H9 (cell line): ENCODE results near the gene ALAS1. TPM values are rescaled to one million over a fixed set of nuclear protein-coding genes. Genes with fewer than 3 reads are reported as not detected.
A peak's percentile ranks its signal among the peaks of the same experiment; 100 is the strongest.

Source experiments
- DNase-seq: peaks from one replicate; pipeline ENCODE4 v3.0.0-alpha.2; 2017
- H2AFZ ChIP-seq: one replicate; pipeline ENCODE4 v1.6.1; 2013; ENCODE audit warnings: mild to moderate bottlenecking, low read length, control low read depth, moderate library complexity
- H2AK5ac ChIP-seq: 2 replicates; pipeline ENCODE4 v1.6.1; 2013; ENCODE audit warnings: low read length, control low read depth, mixed read lengths; ENCODE audit not compliant: insufficient read length
- H2BK120ac ChIP-seq: one replicate; pipeline ENCODE4 v1.6.1; 2013; ENCODE audit warnings: low read depth, mild to moderate bottlenecking, low read length, control low read depth, inconsistent platforms; ENCODE audit not compliant: poor library complexity, severe bottlenecking
- H2BK12ac ChIP-seq: 2 replicates; pipeline ENCODE4 v1.6.1; 2013; ENCODE audit warnings: low read length, control low read depth, mixed read lengths, low read depth; ENCODE audit not compliant: insufficient read length
- H2BK15ac ChIP-seq: 2 replicates; pipeline ENCODE4 v1.6.1; 2013; ENCODE audit warnings: low read depth, low read length, control low read depth
- H2BK20ac ChIP-seq: one replicate; pipeline ENCODE4 v1.6.1; 2013; ENCODE audit warnings: low read depth, mild to moderate bottlenecking, low read length, control low read depth, inconsistent platforms; ENCODE audit not compliant: poor library complexity, severe bottlenecking
- H2BK5ac ChIP-seq: 2 replicates; pipeline ENCODE4 v1.6.1; 2013; ENCODE audit warnings: low read length, control low read depth, mixed read lengths; ENCODE audit not compliant: insufficient read length
- H3K14ac ChIP-seq: 2 replicates; pipeline ENCODE4 v1.6.1; 2013; ENCODE audit warnings: low read length, control low read depth; ENCODE audit not compliant: insufficient read depth
- H3K18ac ChIP-seq: 2 replicates; pipeline ENCODE4 v1.6.1; 2013; ENCODE audit warnings: low read depth, mild to moderate bottlenecking, mixed read lengths, low read length, control low read depth; ENCODE audit not compliant: insufficient read length
- H3K23ac ChIP-seq: 2 replicates; pipeline ENCODE4 v1.6.1; 2013; ENCODE audit warnings: low read length, control low read depth, mixed read lengths, low read depth; ENCODE audit not compliant: insufficient read length
- H3K23me2 ChIP-seq: 2 replicates; pipeline ENCODE4 v1.6.1; 2013; ENCODE audit warnings: low read depth, mild to moderate bottlenecking, mixed read lengths, low read length, control low read depth; ENCODE audit not compliant: insufficient read length, poor library complexity, severe bottlenecking
- H3K27ac ChIP-seq: 2 replicates; pipeline ENCODE4 v1.5.1; 2013; ENCODE audit warnings: low read length, control low read depth, mixed read lengths, low read depth; ENCODE audit not compliant: insufficient read length
- H3K27me3 ChIP-seq: 2 replicates; pipeline ENCODE4 v1.6.1; 2013; ENCODE audit warnings: low read length, control low read depth, inconsistent platforms; ENCODE audit not compliant: insufficient read depth
- H3K4ac ChIP-seq: 2 replicates; pipeline ENCODE4 v1.6.1; 2013; ENCODE audit warnings: low read depth, mild to moderate bottlenecking, control low read depth, inconsistent platforms, low read length, moderate library complexity
- H3K4me1 ChIP-seq: 2 replicates; pipeline ENCODE4 v1.6.1; 2013; ENCODE audit warnings: low read length, control low read depth, inconsistent platforms; ENCODE audit not compliant: insufficient read depth
- H3K4me2 ChIP-seq: 2 replicates; pipeline ENCODE4 v1.6.1; 2013; ENCODE audit warnings: low read length, control low read depth, mixed read lengths; ENCODE audit not compliant: insufficient read length, insufficient read depth
- H3K56ac ChIP-seq: 2 replicates; pipeline ENCODE4 v1.6.1; 2013; ENCODE audit warnings: low read depth, mild to moderate bottlenecking, mixed read lengths, low read length, control low read depth; ENCODE audit not compliant: insufficient read length
- H3K79me1 ChIP-seq: 2 replicates; pipeline ENCODE4 v1.6.1; 2013; ENCODE audit warnings: low read depth, mild to moderate bottlenecking, moderate library complexity, low read length, control low read depth, inconsistent platforms; ENCODE audit not compliant: insufficient read depth, poor library complexity, severe bottlenecking
- H3K79me2 ChIP-seq: 2 replicates; pipeline ENCODE4 v1.6.1; 2013; ENCODE audit warnings: low read length, control low read depth, inconsistent platforms; ENCODE audit not compliant: insufficient read depth
- H3K9ac ChIP-seq: 2 replicates; pipeline ENCODE4 v1.6.1; 2013; ENCODE audit warnings: low read length, control low read depth, mixed read lengths; ENCODE audit not compliant: insufficient read length; ENCODE audit errors: extremely low read depth
- H3K9me3 ChIP-seq: one replicate; pipeline ENCODE4 v1.6.1; 2013; ENCODE audit warnings: low read depth, low read length, inconsistent platforms; ENCODE audit not compliant: control insufficient read depth
- H3T11ph ChIP-seq: one replicate; pipeline ENCODE4 v1.6.1; 2013; ENCODE audit warnings: mild to moderate bottlenecking, low read length, control low read depth, inconsistent platforms
- H4K20me1 ChIP-seq: one replicate; pipeline ENCODE4 v1.6.1; 2013; ENCODE audit not compliant: control insufficient read depth, insufficient read length, insufficient read depth
- H4K5ac ChIP-seq: 2 replicates; pipeline ENCODE4 v1.6.1; 2013; ENCODE audit warnings: low read depth, mild to moderate bottlenecking, mixed read lengths, low read length, control low read depth; ENCODE audit not compliant: insufficient read length
- H4K8ac ChIP-seq: replicated peaks from 2 replicates; pipeline ENCODE4 v1.6.1; 2013; ENCODE audit warnings: low read length, control low read depth, mixed read lengths, low read depth; ENCODE audit not compliant: insufficient read length
- H4K91ac ChIP-seq: 2 replicates; pipeline ENCODE4 v1.6.1; 2013; ENCODE audit warnings: low read depth, mild to moderate bottlenecking, moderate library complexity, mixed read lengths, low read length, control low read depth; ENCODE audit not compliant: insufficient read length
- H3K27ac Mint-ChIP-seq, 3 experiments: 2 replicates in 2 of 3; 3 replicates in 1 of 3; pipeline ENCODE4 v1.8.0; 2020 to 2021; ENCODE audit warnings: mixed read lengths in 3 of 3, mild to moderate bottlenecking in 1 of 3, moderate library complexity in 1 of 3
- H3K27me3 Mint-ChIP-seq: 2 replicates; pipeline ENCODE4 v1.8.0; 2021; ENCODE audit warnings: low read depth, mild to moderate bottlenecking, moderate library complexity, mixed read lengths
- H3K36me3 Mint-ChIP-seq, 3 experiments: 2 replicates in 2 of 3; 3 replicates in 1 of 3; pipeline ENCODE4 v1.8.0; 2020 to 2021; ENCODE audit warnings: low read depth in 3 of 3, mixed read lengths in 3 of 3; ENCODE audit not compliant: insufficient read depth in 1 of 3
- H3K4me1 Mint-ChIP-seq, 2 experiments: 2 replicates each; pipeline ENCODE4 v1.8.0; 2020; ENCODE audit warnings: mixed read lengths in 2 of 2
- H3K4me3 Mint-ChIP-seq, 2 experiments: 2 replicates in 1 of 2; 3 replicates in 1 of 2; pipeline ENCODE4 v1.8.0; 2020 to 2021; ENCODE audit warnings: mild to moderate bottlenecking in 2 of 2, mixed read lengths in 2 of 2, moderate library complexity in 1 of 2
- H3K9me3 Mint-ChIP-seq, 2 experiments: 2 replicates in 1 of 2; 3 replicates in 1 of 2; pipeline ENCODE4 v1.8.0; 2020; ENCODE audit warnings: mild to moderate bottlenecking in 2 of 2, mixed read lengths in 2 of 2, moderate library complexity in 1 of 2
- WGBS: extraction: QIAGEN DNeasy Blood & Tissue Kit; methylation state at CpG from one replicate; pipeline ENCODE4 v1.1.7; 2013; ENCODE audit warnings: missing lambda C conversion rate, low lambda C conversion rate, mixed read lengths; ENCODE audit not compliant: insufficient read length; ENCODE audit errors: extremely low coverage; 5-methylcytosine and 5-hydroxymethylcytosine counted together
- total RNA-seq: library from RNA; stranded (reverse); gene quantifications from 2 replicates; pipeline ENCODE4 v1.2.1, GENCODE V29; 2021
- TF ChIP-seq, protein P1 (sequence below): fragments of 200-600 bp; sonication (generic); conservative IDR thresholded peaks from 3 replicates; pipeline ENCODE4 v1.8.0; 2021; ENCODE audit warnings: antibody characterized with exemption, mild to moderate bottlenecking

The ALAS1 gene
- total RNA-seq, 1 experiment from 2014 or later = 39.1 TPM

DNA sequence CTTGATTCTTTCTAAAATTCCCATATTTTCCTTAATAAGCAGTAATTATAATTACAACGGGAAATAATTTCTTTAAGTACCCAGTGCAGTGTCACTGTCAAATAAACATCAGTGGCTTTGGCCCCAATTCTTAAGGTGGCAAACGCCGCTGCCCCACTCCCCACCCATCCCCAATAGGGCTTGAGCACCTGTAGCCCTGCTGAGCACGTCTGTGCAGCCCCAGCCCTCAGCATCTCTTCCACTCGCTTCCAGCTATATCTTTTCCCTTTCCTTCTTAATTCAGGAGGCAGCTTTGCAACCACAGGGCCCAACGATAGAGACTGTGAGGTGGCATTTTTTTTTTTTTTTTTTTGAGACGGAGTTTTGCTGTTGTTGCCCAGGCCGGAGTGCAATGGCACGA, 56.6 kb downstream of the ALAS1 start:
- Histone ChIP-seq H3K23ac (no peak overlapping the region), H3K27me3 (no peaks in the 10 kb centered on the region; the same call in 1 of the 2 replicates), H3K79me1 (no peaks in the 10 kb centered on the region), H3K9me3 (no peaks in the 10 kb centered on the region), H2AFZ (no peak overlapping the region), H3K4ac (no peak overlapping the region), H2BK5ac (no peak overlapping the region), H3K9ac (no peak overlapping the region), H3K4me2 (no peak overlapping the region), H3K18ac (no peak overlapping the region), H2AK5ac (no peak overlapping the region), H3K27ac (no peak overlapping the region), H3K14ac (no peak overlapping the region), H2BK15ac (no peak overlapping the region), H3K4me1 (no peaks in the 10 kb centered on the region), H4K91ac (no peak overlapping the region), H2BK120ac (no peak overlapping the region), H3K23me2 (no peaks in the 10 kb centered on the region), H4K8ac (no peak overlapping the region), H2BK12ac (no peak overlapping the region), H4K20me1 (no peaks in the 10 kb centered on the region), H3T11ph (no peak overlapping the region), H4K5ac (no peak overlapping the region), H3K79me2 (no peaks in the 10 kb centered on the region), H3K56ac (no peak overlapping the region), H2BK20ac (no peak overlapping the region)
- Mint-ChIP-seq H3K4me1 (no peaks in the 10 kb centered on the region), H3K27me3 (no peaks in the 10 kb centered on the region), H3K4me3 (no peak overlapping the region), H3K9me3 (no peaks in the 10 kb centered on the region), H3K36me3 (peaks cover 37 to 96% (median 69%) of the 10 kb centered on the region in 3 experiments; a peak in 6 of 7 replicates), H3K27ac (peak overlapping the region in 1 of 3 experiments; percentile 61; a peak in 1 of 7 replicates)
- TF ChIP-seq, protein P1, sequence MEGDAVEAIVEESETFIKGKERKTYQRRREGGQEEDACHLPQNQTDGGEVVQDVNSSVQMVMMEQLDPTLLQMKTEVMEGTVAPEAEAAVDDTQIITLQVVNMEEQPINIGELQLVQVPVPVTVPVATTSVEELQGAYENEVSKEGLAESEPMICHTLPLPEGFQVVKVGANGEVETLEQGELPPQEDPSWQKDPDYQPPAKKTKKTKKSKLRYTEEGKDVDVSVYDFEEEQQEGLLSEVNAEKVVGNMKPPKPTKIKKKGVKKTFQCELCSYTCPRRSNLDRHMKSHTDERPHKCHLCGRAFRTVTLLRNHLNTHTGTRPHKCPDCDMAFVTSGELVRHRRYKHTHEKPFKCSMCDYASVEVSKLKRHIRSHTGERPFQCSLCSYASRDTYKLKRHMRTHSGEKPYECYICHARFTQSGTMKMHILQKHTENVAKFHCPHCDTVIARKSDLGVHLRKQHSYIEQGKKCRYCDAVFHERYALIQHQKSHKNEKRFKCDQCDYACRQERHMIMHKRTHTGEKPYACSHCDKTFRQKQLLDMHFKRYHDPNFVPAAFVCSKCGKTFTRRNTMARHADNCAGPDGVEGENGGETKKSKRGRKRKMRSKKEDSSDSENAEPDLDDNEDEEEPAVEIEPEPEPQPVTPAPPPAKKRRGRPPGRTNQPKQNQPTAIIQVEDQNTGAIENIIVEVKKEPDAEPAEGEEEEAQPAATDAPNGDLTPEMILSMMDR = no peak
- no CpG with 5 or more reads among the region's 9 CpGs for WGBS
- DNase-seq = no peak
